IgD-negative memory B cell (primary cell): ENCODE data around the gene RND1. TPM values are rescaled to one million over a fixed set of nuclear protein-coding genes. Genes with fewer than 3 reads are reported as not detected.

Experiments
- H3K27ac Mint-ChIP-seq, 3 donors: one replicate each; pipeline ENCODE4 v1.8.0; 2020 to 2022; ENCODE audit warnings: mild to moderate bottlenecking in 3 of 3, mixed read lengths in 3 of 3, moderate library complexity in 1 of 3
- H3K27me3 Mint-ChIP-seq: one replicate; pipeline ENCODE4 v1.8.0; 2021; ENCODE audit warnings: mixed read lengths
- H3K36me3 Mint-ChIP-seq: one replicate; pipeline ENCODE4 v1.8.0; 2020; ENCODE audit warnings: mild to moderate bottlenecking, mixed read lengths
- H3K4me1 Mint-ChIP-seq, 3 donors: one replicate each; pipeline ENCODE4 v1.8.0; 2020 to 2022; ENCODE audit warnings: mixed read lengths in 3 of 3, mild to moderate bottlenecking in 1 of 3
- H3K4me3 Mint-ChIP-seq, 4 donors: one replicate each; pipeline ENCODE4 v1.8.0; 2020 to 2022; ENCODE audit warnings: mild to moderate bottlenecking in 4 of 4, mixed read lengths in 4 of 4, moderate library complexity in 3 of 4
- H3K9me3 Mint-ChIP-seq, 3 donors: one replicate each; pipeline ENCODE4 v1.8.0; 2020 to 2021; ENCODE audit warnings: mixed read lengths in 3 of 3, mild to moderate bottlenecking in 1 of 3
- polyA plus RNA-seq: library from polyadenylated mRNA; unstranded; fragments of 300-500 nt; fragmentation: Illumina TruSeq; gene quantifications from one replicate; pipeline ENCODE4 v1.2.3, GENCODE V29; 2021

RND1 gene
- polyA plus RNA-seq, 1 donor from 2014 or later, result 2.6 TPM

DNA sequence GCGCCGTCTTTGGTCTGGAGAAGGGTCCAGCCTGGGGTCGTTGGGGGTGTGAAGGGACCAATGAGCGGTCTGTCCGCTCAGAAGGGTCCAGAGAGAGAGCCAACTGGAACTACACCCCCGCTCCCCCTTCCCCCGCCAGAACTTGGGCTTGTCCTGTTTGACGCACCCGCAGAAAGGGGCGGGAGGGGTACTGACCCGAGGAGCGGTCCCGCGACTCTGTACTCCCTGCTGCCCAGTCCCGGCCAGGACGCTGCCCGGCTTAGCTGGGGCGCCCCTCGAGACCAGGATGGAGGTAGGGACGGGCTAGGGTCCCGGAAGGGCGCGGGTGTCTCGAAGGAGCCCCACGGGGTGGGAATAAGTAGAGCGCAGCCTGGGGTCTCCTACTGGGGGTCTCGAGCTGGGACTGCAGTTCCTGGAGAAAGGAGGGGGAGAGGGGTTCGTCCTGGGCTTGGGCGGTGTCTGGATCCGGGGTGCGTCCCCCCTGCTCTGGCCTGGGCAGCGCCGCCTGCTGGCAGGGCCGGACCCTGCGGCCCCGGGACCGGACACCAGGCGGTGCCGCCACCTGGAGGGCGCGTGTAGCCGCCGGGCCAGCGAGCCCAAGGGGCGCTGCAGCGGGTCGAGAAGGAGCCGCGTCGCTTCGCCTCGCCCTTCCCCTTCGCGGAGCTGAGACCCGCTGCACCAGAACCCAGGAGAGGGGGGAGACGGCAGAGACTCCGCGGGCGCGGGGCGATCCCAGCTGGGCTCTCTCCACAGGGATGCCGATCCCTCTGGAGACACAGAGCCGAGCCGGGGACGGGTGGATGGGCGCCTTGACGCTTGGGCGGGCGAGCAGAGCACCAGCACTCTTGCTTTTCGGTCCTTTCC is 51.2 kb downstream of the RND1 start:
- H3K4me3 Mint-ChIP-seq, result peak overlapping the region; percentile 81 to 98 (median 86)
- H3K9me3 Mint-ChIP-seq, result no peaks in the 10 kb centered on the region
- H3K4me1 Mint-ChIP-seq, result peaks cover 6 to 13% (median 6%) of the 10 kb centered on the region in 3 donors
- peaks cover 5% of the 10 kb centered on the region for H3K27me3 Mint-ChIP-seq
- peak overlapping the region in 1 of 3 donors; percentile 90 for H3K27ac Mint-ChIP-seq
- no peaks in the 10 kb centered on the region for H3K36me3 Mint-ChIP-seq

DNA sequence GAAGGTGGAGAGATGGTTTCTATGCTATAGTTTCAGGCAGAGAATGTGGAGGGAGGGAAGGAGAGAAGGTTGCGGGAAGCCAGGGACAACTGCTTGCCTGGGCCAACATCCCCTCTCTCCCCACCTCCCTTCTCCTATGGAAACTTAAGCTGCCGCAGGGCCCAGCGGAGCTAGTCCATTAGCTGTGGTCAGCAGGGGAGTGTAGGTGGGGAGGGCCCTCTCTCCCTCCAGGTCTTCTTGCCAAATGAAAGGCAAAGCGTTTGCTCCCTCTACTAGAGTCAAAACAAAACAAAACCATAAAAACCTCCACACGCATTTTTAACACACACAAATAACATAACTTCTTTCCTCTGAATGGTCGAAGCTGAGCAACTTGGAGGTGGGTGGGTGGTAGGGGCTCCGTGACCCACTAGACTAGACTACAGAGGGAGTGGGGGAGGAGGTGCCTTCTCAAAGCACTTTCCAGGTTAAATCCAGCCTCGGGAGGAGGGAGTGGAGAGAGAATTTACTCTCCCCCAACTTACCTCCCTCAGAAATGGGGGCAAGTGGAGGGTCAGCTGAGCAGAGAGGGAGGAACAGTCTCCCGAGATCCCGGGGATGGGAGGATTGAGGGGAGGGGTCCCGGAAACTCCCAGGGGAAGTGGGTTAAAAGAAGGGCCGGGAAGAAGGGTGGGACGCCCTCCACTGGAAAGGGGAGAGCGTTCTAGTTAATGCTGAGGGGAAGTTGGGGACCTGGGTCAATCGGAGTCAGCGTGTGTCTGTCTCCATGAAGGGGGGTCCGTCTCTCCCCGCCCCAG is 52.0 kb downstream of the RND1 start:
- Mint-ChIP-seq H3K4me3 (peak overlapping the region; percentile 81 to 98 (median 86)), H3K27ac (peak overlapping the region in 2 of 3 donors; percentile 46 to 90), H3K36me3 (no peaks in the 10 kb centered on the region), H3K27me3 (peaks cover 5% of the 10 kb centered on the region), H3K9me3 (no peaks in the 10 kb centered on the region), H3K4me1 (peaks cover 6 to 11% (median 6%) of the 10 kb centered on the region in 3 donors)

DNA sequence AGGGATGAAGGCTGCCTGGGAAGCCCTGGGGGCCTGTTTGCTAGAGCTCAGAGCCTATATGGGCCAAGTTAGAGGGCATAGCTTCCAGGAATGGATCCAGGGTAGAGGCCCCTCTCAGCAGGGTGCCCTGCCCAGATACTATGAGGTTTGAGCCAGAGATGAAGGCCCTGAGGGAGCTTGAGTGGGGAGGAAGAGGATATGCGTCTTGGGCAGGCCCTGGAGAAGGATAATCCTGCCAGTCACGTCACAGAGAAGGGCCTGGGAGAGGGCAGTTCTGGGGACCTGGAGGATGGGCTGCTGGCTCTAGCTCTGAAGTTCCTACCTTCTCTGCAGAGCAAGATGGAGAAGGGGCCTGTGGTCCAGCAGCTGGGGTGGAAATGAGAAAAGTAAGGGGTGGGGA is 53.3 kb downstream of the RND1 start:
- Mint-ChIP-seq H3K27me3 (peaks cover 5% of the 10 kb centered on the region), H3K9me3 (no peaks in the 10 kb centered on the region), H3K27ac (peak overlapping the region in 1 of 3 donors; percentile 90), H3K4me1 (peaks cover 6 to 8% (median 6%) of the 10 kb centered on the region in 3 donors), H3K4me3 (peak overlapping the region in 3 of 4 donors; percentile 70 to 81 (median 77)), H3K36me3 (no peaks in the 10 kb centered on the region)

DNA sequence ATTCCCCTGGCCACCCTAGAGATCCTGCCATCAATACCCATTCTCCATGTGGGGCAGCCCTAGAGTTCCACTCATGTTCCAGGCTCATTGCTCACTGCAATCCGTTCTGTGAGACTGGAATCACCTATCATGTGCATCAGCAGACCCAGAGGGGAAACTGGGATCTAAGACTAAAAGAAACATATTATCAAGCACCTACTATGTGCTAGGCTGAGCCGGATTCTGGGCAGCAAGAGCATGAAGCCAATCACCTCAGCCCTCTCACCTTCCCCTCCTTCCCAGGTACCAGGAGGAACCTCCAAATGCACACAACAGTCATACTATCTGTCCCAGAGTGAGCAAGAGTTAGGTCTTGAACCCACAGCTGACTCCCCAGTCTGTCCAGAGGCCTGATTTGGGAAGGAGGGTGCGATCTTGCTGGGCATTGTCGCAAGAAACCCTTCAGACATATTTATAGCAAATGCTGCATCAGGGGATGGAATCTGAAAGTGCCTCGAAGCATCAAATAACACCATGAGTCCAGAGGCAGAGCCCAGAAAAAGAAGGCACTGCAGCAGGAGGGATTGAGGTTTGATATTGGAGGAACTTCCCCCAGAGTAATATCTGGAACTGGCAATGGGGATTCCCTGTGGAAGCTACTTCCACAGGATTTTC is 54.1 kb downstream of the RND1 start:
- Mint-ChIP-seq H3K4me1 (peaks cover 3 to 5% (median 5%) of the 10 kb centered on the region in 3 donors), H3K4me3 (peak overlapping the region in 1 of 4 donors; percentile 81)

DNA sequence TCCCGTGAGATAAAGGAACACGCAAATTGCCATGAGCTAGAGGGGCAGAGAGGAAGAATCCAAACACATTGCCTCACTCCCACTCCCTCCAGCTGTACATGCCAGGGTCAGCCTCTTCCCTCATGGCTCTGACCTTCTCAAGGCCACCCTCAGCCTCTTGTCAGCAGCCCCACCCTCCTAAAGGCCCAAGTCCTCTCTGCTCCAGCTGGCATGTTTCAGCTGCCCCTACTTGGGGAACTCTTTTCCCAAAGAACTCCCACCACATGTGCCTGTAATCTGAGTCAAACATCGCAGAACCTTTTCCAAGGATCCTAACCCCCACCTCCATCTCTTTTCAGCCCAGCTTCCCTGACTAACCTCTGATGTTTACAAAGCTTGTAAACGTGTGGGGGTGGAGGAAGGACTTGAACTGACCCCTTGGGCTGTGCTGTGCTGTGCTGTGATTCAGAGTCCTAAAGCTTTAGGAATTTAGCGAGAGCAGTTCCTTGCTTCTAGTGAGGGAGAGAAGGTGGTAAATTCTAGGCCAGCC is 54.7 kb downstream of the RND1 start:
- H3K36me3 Mint-ChIP-seq, result no peaks in the 10 kb centered on the region
- no peaks in the 10 kb centered on the region for H3K27me3 Mint-ChIP-seq
- H3K4me3 Mint-ChIP-seq, result peak overlapping the region in 1 of 4 donors; percentile 81
- H3K9me3 Mint-ChIP-seq, result no peaks in the 10 kb centered on the region
- H3K27ac Mint-ChIP-seq, result no peak overlapping the region
- H3K4me1 Mint-ChIP-seq, result peaks cover 0 to 3% (median 2%) of the 10 kb centered on the region in 3 donors

More for the DNA sequence above, 54.1 kb downstream of the RND1 start:
- Mint-ChIP-seq H3K9me3 (no peaks in the 10 kb centered on the region), H3K27ac (no peak overlapping the region), H3K27me3 (peaks cover 3% of the 10 kb centered on the region), H3K36me3 (no peaks in the 10 kb centered on the region)

DNA sequence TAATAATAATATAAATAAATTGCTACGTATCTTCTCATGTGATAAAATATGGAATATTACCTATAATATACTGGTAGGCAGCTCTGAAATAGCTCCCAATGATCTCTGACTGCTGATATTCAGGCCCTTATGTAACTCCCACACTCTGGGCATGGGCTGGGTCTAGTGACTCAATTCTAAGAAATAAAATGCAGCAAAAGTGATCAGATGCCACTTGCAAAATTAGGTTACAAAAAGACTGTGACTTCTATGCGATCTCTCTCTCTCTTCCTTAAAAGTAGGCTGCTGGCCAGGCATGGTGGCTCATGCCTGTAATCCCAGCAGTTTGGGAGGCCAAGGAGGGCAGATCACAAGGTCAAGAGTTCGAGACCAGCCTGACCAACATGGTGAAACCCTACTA is 57.7 kb downstream of the RND1 start:
- H3K4me1 Mint-ChIP-seq, result no peaks in the 10 kb centered on the region
- H3K9me3 Mint-ChIP-seq, result no peaks in the 10 kb centered on the region
- H3K4me3 Mint-ChIP-seq, result no peak overlapping the region
- no peaks in the 10 kb centered on the region for H3K36me3 Mint-ChIP-seq
- H3K27ac Mint-ChIP-seq, result no peak overlapping the region
- H3K27me3 Mint-ChIP-seq, result no peaks in the 10 kb centered on the region

Other genes starting within 250 kb of the RND1 start
- 47.8 TPM for gene KANSL2, start 183.6 kb downstream of the RND1 start, polyA plus RNA-seq
- 14.9 TPM for gene CCNT1, start 149.2 kb downstream of the RND1 start, polyA plus RNA-seq
- not detected for gene ADCY6, start 76.8 kb downstream of the RND1 start, polyA plus RNA-seq
- gene CACNB3, start 47.4 kb downstream of the RND1 start, polyA plus RNA-seq, result 0.39 TPM
- 51.8 TPM for gene DDX23, start 13.7 kb downstream of the RND1 start, polyA plus RNA-seq
- gene FKBP11, start 59.6 kb upstream of the RND1 start, polyA plus RNA-seq, result 88.9 TPM
- 20.2 TPM for gene ARF3, start 91.6 kb upstream of the RND1 start, polyA plus RNA-seq
- gene WNT10B, start 105.9 kb upstream of the RND1 start, polyA plus RNA-seq, result not detected
- gene WNT1, start 112.5 kb upstream of the RND1 start, polyA plus RNA-seq, result 0.19 TPM
- gene DDN, start 133.5 kb upstream of the RND1 start, polyA plus RNA-seq, result not detected
- gene PRKAG1, start 152.9 kb upstream of the RND1 start, polyA plus RNA-seq, result 45.6 TPM
- 19.7 TPM for gene KMT2D, start 194.9 kb upstream of the RND1 start, polyA plus RNA-seq
- gene RHEBL1, start 204.1 kb upstream of the RND1 start, polyA plus RNA-seq, result 3.2 TPM
- gene DHH, start 228.9 kb upstream of the RND1 start, polyA plus RNA-seq, result not detected
- gene LMBR1L, start 245.0 kb upstream of the RND1 start, polyA plus RNA-seq, result 37.3 TPM